HepG2 (cell line): ENCODE data around the gene ERCC6L2. TPM values are rescaled to one million over a fixed set of nuclear protein-coding genes. Genes with fewer than 3 reads are reported as not detected.

Experiments used
- ATAC-seq: fragments of 200-7000 bp; cut with Tn5 transposase; 3 replicates; pipeline ENCODE4 v1.9.1; 2020; ENCODE audit warnings: mild to moderate bottlenecking, moderate library complexity
- BruUV-seq: library from RNA; stranded (reverse); fragments of 400-500 nt; replicated peaks from 2 replicates; lab custom pipeline; 2021; lab: Mats Ljungman, UMichigan
- CTCF ChIA-PET: fragments of 300-600 bp; formaldehyde crosslinking; extraction: SDS; loops from one replicate; lab custom pipeline; 2021; ENCODE audit warnings: low total read pairs, inconsistent platforms, low intra/inter-chr PET ratio; lab: Yijun Ruan, JAX
- POLR2A ChIA-PET: fragments of 350-600 bp; sonication (Branson Sonifier 250); formaldehyde crosslinking; loops from one replicate; lab custom pipeline; 2020; ENCODE audit warnings: antibody characterized with exemption, inconsistent platforms; lab: Yijun Ruan, JAX
- DNase-seq: peaks from one replicate; pipeline ENCODE4 v3.0.0-alpha.2; 2015; ENCODE audit warnings: low spot score
- FAIRE-seq: peaks from 3 replicates; lab custom pipeline; 2011; peaks lifted over from hg19 to GRCh38; lab: Jason Lieb, UNC
- H2AFZ ChIP-seq: one replicate; pipeline ENCODE4 v1.6.1; 2011; ENCODE audit warnings: low read length, inconsistent platforms
- H3K27ac ChIP-seq: fragments of 300-600 bp; 3 replicates; pipeline ENCODE4 v1.8.0; 2011; ENCODE audit warnings: mixed run types, mild to moderate bottlenecking, mixed read lengths, low read length, inconsistent platforms; ENCODE audit not compliant: insufficient read depth; ENCODE audit errors: extremely low read length
- H3K27me3 ChIP-seq, 2 experiments: fragments of 200-600 bp in 1 of 2; 2 replicates in 1 of 2; 3 replicates in 1 of 2; pipeline versions ENCODE4 v1.6.0 to v1.8.0; 2011; ENCODE audit warnings: low read length in 2 of 2, mild to moderate bottlenecking in 2 of 2, moderate library complexity in 2 of 2, inconsistent platforms in 1 of 2; ENCODE audit not compliant: insufficient read depth in 2 of 2, control insufficient read depth in 1 of 2
- H3K36me3 ChIP-seq, 2 experiments: fragments of 200-600 bp in 1 of 2; replicated peaks in 1 of 2; 2 replicates in 1 of 2; 3 replicates in 1 of 2; pipeline versions ENCODE4 v1.5.1 to v1.8.0; 2011; ENCODE audit warnings: low read length in 2 of 2, inconsistent platforms in 1 of 2; ENCODE audit not compliant: insufficient read depth in 2 of 2, control insufficient read depth in 1 of 2
- H3K4me1 ChIP-seq: 2 replicates; pipeline ENCODE4 v1.5.1; 2012; ENCODE audit warnings: low read length, inconsistent platforms; ENCODE audit not compliant: insufficient read depth
- H3K4me2 ChIP-seq: 2 replicates; pipeline ENCODE4 v1.6.0; 2011; ENCODE audit warnings: low read depth, low read length, inconsistent platforms
- H3K4me3 ChIP-seq, 3 experiments: fragments of 200-600 bp in 1 of 3; sonication (generic), shearing (Covaris generic) in 1 of 3; replicated peaks in 1 of 3; 2 replicates each; pipeline ENCODE4 v1.5.1; 2011 to 2016; ENCODE audit warnings: low read length in 3 of 3, inconsistent platforms in 2 of 3, low read depth in 2 of 3, mild to moderate bottlenecking in 2 of 3, control low read depth in 1 of 3, mixed read lengths in 1 of 3; ENCODE audit not compliant: insufficient read depth in 1 of 3
- H3K79me2 ChIP-seq: one replicate; pipeline ENCODE4 v1.6.1; 2011; ENCODE audit warnings: low read length, inconsistent platforms; ENCODE audit not compliant: insufficient read depth
- H3K9ac ChIP-seq: 2 replicates; pipeline ENCODE4 v1.6.0; 2011; ENCODE audit warnings: mild to moderate bottlenecking, low read depth, low read length, inconsistent platforms; ENCODE audit not compliant: insufficient read depth
- H3K9me3 ChIP-seq: 2 replicates; pipeline ENCODE4 v1.5.1; 2012; ENCODE audit warnings: mild to moderate bottlenecking, low read length
- H4K20me1 ChIP-seq: 2 replicates; pipeline ENCODE4 v1.6.0; 2011; ENCODE audit warnings: inconsistent platforms, mild to moderate bottlenecking, low read length, moderate library complexity; ENCODE audit not compliant: insufficient read depth
- NR1H2 ChIP-seq: sonication (generic); formaldehyde crosslinking; IDR thresholded peaks from 2 replicates; pipeline ENCODE4 v1.8.1; 2022; ENCODE audit warnings: low read depth, missing genetic modification reagents, borderline replicate concordance
- SSRP1 ChIP-seq: IDR thresholded peaks from 2 replicates; pipeline ENCODE4 v1.6.1; 2016; ENCODE audit warnings: control low read depth
- THYN1 ChIP-seq: sonication (generic); formaldehyde crosslinking; IDR thresholded peaks from 2 replicates; pipeline ENCODE4 v1.8.1; 2023; ENCODE audit warnings: low read depth, mild to moderate bottlenecking, moderate library complexity, missing genetic modification reagents, borderline replicate concordance
- TOE1 ChIP-seq: sonication (generic); formaldehyde crosslinking; IDR thresholded peaks from 2 replicates; pipeline ENCODE4 v1.4.0; 2020; ENCODE audit warnings: mild to moderate bottlenecking, missing genetic modification reagents
- TRIM24 ChIP-seq: sonication (generic); formaldehyde crosslinking; IDR thresholded peaks from 2 replicates; pipeline ENCODE4 v1.8.0; 2022; ENCODE audit warnings: mild to moderate bottlenecking, missing genetic modification reagents
- ZNF720 ChIP-seq: sonication (generic); formaldehyde crosslinking; IDR thresholded peaks from 2 replicates; pipeline ENCODE4 v1.4.0; 2020; ENCODE audit warnings: missing genetic modification reagents
- ZNF768 ChIP-seq: sonication (generic); formaldehyde crosslinking; IDR thresholded peaks from 2 replicates; pipeline ENCODE4 v1.4.0; 2020; ENCODE audit warnings: missing genetic modification reagents
- in situ Hi-C: cut with HindIII; loops from 2 replicates; pipeline ENCODE4 v1.10.0; 2017; ENCODE audit warnings: low pct_unique_long_range_greater_than_20kb; ENCODE audit not compliant: extremely low pct_ligation_motif_present
- intact Hi-C: fragments of 100-400 bp; cut with micrococcal nuclease; formaldehyde crosslinking; loops from one replicate; pipeline ENCODE4 v1.10.0; 2022; ENCODE audit not compliant: unreplicated experiment
- polyA plus RNA-seq, 8 experiments: library from polyadenylated mRNA; depleted of rRNA in 3 of 8; stranded (reverse) in 7 of 8; unstranded in 1 of 8; fragments of >200 nt; fragmentation: Illumina TruSeq in 4 of 8; extraction: Trizol in 4 of 8; gene quantifications; 2 replicates each; pipeline versions ENCODE4 v1.2.1 to v1.2.3, GENCODE V29; 2011 to 2016; ENCODE audit warnings: low read depth in 4 of 8, missing spikeins in 1 of 8, mixed read lengths in 1 of 8; ENCODE audit not compliant: insufficient read depth in 1 of 8
- total RNA-seq, 5 experiments: library from RNA; depleted of rRNA; stranded (reverse); fragments of >200 nt; fragmentation: Illumina TruSeq; extraction: Trizol; gene quantifications; 2 replicates each; pipeline ENCODE4 v1.2.3, GENCODE V29; 2016; ENCODE audit warnings: low read depth in 1 of 5
- TF ChIP-seq, protein P1 (sequence below): sonication (generic); formaldehyde crosslinking; IDR thresholded peaks from 2 replicates; pipeline ENCODE4 v1.4.0; 2020; ENCODE audit warnings: missing genetic modification reagents
- TF ChIP-seq, protein P2 (sequence below): sonication (generic); formaldehyde crosslinking; IDR thresholded peaks from 2 replicates; pipeline ENCODE4 v1.4.0; 2020; ENCODE audit warnings: missing genetic modification reagents, mild to moderate bottlenecking, borderline replicate concordance
- TF ChIP-seq, protein P3 (sequence below): sonication (generic); formaldehyde crosslinking; IDR thresholded peaks from 2 replicates; pipeline ENCODE4 v1.5.1; 2020; ENCODE audit warnings: mild to moderate bottlenecking, missing genetic modification reagents
- TF ChIP-seq, protein P4 (sequence below): sonication (generic); formaldehyde crosslinking; IDR thresholded peaks from 2 replicates; pipeline ENCODE4 v1.4.0; 2020; ENCODE audit warnings: mild to moderate bottlenecking, low read depth, missing genetic modification reagents
- TF ChIP-seq, protein P5 (sequence below): sonication (generic); formaldehyde crosslinking; IDR thresholded peaks from 2 replicates; pipeline ENCODE4 v1.4.0; 2020; ENCODE audit warnings: missing genetic modification reagents

ERCC6L2 gene
- total and polyA plus RNA-seq, 2 of the 13 experiments (the other 11 are each of a cell fraction or from before 2014, with no cell fraction given), result 13.4 to 45.9 TPM

DNA sequence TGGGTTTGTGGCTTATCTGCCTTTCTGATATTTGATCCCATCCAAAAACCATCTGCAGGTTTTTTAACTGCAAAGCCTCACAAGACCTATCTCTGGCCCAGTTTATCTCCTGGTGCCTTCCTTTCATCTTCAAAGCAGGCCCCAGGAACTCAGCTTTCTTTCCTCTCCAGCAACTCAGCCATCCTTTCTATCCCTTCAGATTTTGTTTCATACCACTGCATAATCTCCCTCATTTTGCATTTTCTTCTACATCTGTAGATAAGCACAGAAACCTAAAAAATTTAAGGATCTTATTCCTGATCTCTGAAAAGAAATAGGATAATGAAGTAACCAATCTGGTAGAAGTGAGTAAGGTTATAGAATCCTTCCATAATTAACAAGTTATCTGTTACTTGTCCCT, 19.5 kb upstream of the ERCC6L2 start:
- POLR2A ChIA-PET, result no interaction called here
- TF ChIP-seq, protein P1, sequence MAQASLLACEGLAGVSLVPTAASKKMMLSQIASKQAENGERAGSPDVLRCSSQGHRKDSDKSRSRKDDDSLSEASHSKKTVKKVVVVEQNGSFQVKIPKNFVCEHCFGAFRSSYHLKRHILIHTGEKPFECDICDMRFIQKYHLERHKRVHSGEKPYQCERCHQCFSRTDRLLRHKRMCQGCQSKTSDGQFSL (CRISPR knock-in tag), result no peak
- TF ChIP-seq, protein P2, sequence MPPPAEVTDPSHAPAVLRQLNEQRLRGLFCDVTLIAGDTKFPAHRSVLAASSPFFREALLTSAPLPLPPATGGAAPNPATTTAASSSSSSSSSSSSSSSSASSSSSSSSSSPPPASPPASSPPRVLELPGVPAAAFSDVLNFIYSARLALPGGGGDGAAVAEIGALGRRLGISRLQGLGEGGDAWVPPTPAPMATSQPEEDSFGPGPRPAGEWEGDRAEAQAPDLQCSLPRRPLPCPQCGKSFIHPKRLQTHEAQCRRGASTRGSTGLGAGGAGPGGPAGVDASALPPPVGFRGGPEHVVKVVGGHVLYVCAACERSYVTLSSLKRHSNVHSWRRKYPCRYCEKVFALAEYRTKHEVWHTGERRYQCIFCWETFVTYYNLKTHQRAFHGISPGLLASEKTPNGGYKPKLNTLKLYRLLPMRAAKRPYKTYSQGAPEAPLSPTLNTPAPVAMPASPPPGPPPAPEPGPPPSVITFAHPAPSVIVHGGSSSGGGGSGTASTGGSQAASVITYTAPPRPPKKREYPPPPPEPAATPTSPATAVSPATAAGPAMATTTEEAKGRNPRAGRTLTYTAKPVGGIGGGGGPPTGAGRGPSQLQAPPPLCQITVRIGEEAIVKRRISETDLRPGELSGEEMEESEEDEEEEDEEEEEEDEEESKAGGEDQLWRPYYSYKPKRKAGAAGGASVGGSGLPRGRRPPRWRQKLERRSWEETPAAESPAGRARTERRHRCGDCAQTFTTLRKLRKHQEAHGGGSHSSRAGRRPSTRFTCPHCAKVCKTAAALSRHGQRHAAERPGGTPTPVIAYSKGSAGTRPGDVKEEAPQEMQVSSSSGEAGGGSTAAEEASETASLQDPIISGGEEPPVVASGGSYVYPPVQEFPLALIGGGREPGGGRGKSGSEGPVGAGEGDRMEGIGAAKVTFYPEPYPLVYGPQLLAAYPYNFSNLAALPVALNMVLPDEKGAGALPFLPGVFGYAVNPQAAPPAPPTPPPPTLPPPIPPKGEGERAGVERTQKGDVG (CRISPR knock-in tag), result no peak
- TF ChIP-seq NR1H2 (CRISPR knock-in tag) (no peak), TRIM24 (CRISPR knock-in tag) (no peak), TOE1 (CRISPR knock-in tag) (no peak), THYN1 (CRISPR knock-in tag) (no peak), ZNF720 (CRISPR knock-in tag) (no peak), SSRP1 (CRISPR knock-in tag) (no peak), ZNF768 (CRISPR knock-in tag) (no peak)
- TF ChIP-seq, protein P3, sequence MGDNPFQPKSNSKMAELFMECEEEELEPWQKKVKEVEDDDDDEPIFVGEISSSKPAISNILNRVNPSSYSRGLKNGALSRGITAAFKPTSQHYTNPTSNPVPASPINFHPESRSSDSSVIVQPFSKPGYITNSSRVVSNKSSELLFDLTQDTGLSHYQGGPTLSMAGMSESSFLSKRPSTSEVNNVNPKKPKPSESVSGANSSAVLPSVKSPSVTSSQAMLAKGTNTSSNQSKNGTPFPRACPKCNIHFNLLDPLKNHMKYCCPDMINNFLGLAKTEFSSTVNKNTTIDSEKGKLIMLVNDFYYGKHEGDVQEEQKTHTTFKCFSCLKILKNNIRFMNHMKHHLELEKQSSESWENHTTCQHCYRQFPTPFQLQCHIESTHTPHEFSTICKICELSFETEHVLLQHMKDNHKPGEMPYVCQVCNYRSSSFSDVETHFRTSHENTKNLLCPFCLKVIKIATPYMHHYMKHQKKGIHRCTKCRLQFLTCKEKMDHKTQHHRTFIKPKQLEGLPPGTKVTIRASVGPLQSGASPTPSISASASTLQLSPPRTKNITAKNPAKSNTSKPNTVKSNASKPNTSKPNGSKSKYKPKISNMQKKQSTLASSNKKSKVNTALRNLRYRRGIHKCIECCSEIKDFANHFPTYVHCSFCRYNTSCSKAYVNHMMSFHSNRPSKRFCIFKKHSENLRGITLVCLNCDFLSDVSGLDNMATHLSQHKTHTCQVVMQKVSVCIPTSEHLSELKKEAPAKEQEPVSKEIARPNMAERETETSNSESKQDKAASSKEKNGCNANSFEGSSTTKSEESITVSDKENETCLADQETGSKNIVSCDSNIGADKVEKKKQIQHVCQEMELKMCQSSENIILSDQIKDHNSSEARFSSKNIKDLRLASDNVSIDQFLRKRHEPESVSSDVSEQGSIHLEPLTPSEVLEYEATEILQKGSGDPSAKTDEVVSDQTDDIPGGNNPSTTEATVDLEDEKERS (CRISPR knock-in tag), result no peak
- TF ChIP-seq, protein P4, sequence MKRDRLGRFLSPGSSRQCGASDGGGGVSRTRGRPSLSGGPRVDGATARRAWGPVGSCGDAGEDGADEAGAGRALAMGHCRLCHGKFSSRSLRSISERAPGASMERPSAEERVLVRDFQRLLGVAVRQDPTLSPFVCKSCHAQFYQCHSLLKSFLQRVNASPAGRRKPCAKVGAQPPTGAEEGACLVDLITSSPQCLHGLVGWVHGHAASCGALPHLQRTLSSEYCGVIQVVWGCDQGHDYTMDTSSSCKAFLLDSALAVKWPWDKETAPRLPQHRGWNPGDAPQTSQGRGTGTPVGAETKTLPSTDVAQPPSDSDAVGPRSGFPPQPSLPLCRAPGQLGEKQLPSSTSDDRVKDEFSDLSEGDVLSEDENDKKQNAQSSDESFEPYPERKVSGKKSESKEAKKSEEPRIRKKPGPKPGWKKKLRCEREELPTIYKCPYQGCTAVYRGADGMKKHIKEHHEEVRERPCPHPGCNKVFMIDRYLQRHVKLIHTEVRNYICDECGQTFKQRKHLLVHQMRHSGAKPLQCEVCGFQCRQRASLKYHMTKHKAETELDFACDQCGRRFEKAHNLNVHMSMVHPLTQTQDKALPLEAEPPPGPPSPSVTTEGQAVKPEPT, result no peak
- TF ChIP-seq, protein P5, sequence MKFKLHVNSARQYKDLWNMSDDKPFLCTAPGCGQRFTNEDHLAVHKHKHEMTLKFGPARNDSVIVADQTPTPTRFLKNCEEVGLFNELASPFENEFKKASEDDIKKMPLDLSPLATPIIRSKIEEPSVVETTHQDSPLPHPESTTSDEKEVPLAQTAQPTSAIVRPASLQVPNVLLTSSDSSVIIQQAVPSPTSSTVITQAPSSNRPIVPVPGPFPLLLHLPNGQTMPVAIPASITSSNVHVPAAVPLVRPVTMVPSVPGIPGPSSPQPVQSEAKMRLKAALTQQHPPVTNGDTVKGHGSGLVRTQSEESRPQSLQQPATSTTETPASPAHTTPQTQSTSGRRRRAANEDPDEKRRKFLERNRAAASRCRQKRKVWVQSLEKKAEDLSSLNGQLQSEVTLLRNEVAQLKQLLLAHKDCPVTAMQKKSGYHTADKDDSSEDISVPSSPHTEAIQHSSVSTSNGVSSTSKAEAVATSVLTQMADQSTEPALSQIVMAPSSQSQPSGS (CRISPR knock-in tag), result no peak

More for the DNA sequence above, 19.5 kb upstream of the ERCC6L2 start:
- H3K4me3 ChIP-seq, result no peak overlapping the region
- no peak overlapping the region for H2AFZ ChIP-seq
- no peaks in the 10 kb centered on the region for H3K27me3 ChIP-seq
- intact Hi-C loops (loop anchor here (1.0 kb wide), 1 partner anchor 32 kb away; no protein-coding TSS in a partner anchor), in situ Hi-C loops (no loop called here)
- no peaks in the 10 kb centered on the region for H4K20me1 ChIP-seq
- FAIRE-seq (no peak), DNase-seq (no peak), ATAC-seq (no peak)
- no peaks in the 10 kb centered on the region for H3K9me3 ChIP-seq
- H3K4me1 ChIP-seq, result peaks cover 11% of the 10 kb centered on the region
- H3K9ac ChIP-seq, result no peak overlapping the region
- no peak overlapping the region for H3K4me2 ChIP-seq
- CTCF ChIA-PET, result no interaction called here
- H3K79me2 ChIP-seq, result no peaks in the 10 kb centered on the region
- H3K27ac ChIP-seq, result no peak overlapping the region
- no TSS peak for BruUV-seq
- no peaks in the 10 kb centered on the region for H3K36me3 ChIP-seq
